ENCODE measurements around the gene IL34. TPM values are rescaled to one million over a fixed set of nuclear protein-coding genes. Genes with fewer than 3 reads are reported as not detected.

IL34 gene
- total RNA-seq, 1 experiment from 2014 or later = not detected

DNA sequence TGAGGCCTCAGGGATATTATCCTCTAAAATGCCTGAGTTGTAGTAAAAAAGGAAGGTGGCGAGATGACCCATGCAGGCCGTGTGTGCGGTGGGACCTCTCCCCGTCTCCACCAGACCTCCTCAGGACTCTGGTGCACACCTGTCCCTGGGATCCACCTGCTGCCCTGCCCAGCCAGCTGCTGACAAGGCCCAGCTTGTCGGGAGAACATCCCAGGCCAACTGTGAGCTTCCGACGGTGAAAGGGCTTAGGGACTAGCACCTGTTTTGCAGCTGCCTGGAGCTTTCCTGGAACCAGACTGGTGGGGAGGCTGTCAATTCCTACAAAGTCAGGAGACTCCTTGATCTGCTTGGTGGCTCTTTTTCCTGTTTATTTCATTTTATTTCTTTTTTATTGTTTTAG, 11.6 kb downstream of the IL34 start (continued):
- TF ChIP-seq, protein P1, sequence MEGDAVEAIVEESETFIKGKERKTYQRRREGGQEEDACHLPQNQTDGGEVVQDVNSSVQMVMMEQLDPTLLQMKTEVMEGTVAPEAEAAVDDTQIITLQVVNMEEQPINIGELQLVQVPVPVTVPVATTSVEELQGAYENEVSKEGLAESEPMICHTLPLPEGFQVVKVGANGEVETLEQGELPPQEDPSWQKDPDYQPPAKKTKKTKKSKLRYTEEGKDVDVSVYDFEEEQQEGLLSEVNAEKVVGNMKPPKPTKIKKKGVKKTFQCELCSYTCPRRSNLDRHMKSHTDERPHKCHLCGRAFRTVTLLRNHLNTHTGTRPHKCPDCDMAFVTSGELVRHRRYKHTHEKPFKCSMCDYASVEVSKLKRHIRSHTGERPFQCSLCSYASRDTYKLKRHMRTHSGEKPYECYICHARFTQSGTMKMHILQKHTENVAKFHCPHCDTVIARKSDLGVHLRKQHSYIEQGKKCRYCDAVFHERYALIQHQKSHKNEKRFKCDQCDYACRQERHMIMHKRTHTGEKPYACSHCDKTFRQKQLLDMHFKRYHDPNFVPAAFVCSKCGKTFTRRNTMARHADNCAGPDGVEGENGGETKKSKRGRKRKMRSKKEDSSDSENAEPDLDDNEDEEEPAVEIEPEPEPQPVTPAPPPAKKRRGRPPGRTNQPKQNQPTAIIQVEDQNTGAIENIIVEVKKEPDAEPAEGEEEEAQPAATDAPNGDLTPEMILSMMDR (IDR thresholded peaks at IDR 0.05 in 2 of 3, conservative IDR thresholded peaks at IDR 0.05 in 1 of 3; ENCODE audit: borderline replicate concordance in 1 of 3, insufficient read depth in 1 of 3, low read depth in 2 of 3, low read length in 2 of 3) = no peak
- TF ChIP-seq, protein P2, sequence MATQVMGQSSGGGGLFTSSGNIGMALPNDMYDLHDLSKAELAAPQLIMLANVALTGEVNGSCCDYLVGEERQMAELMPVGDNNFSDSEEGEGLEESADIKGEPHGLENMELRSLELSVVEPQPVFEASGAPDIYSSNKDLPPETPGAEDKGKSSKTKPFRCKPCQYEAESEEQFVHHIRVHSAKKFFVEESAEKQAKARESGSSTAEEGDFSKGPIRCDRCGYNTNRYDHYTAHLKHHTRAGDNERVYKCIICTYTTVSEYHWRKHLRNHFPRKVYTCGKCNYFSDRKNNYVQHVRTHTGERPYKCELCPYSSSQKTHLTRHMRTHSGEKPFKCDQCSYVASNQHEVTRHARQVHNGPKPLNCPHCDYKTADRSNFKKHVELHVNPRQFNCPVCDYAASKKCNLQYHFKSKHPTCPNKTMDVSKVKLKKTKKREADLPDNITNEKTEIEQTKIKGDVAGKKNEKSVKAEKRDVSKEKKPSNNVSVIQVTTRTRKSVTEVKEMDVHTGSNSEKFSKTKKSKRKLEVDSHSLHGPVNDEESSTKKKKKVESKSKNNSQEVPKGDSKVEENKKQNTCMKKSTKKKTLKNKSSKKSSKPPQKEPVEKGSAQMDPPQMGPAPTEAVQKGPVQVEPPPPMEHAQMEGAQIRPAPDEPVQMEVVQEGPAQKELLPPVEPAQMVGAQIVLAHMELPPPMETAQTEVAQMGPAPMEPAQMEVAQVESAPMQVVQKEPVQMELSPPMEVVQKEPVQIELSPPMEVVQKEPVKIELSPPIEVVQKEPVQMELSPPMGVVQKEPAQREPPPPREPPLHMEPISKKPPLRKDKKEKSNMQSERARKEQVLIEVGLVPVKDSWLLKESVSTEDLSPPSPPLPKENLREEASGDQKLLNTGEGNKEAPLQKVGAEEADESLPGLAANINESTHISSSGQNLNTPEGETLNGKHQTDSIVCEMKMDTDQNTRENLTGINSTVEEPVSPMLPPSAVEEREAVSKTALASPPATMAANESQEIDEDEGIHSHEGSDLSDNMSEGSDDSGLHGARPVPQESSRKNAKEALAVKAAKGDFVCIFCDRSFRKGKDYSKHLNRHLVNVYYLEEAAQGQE (IDR thresholded peaks at IDR 0.05; ENCODE audit: low read depth) = no peak
- TF ChIP-seq FOSL1 (IDR thresholded peaks at IDR 0.05; ENCODE audit: low read depth) (no peak), POLR2A (IDR thresholded peaks at IDR 0.05; ENCODE audit: borderline replicate concordance, extremely low read depth, insufficient read depth, insufficient read length) (no peak)

DNA sequence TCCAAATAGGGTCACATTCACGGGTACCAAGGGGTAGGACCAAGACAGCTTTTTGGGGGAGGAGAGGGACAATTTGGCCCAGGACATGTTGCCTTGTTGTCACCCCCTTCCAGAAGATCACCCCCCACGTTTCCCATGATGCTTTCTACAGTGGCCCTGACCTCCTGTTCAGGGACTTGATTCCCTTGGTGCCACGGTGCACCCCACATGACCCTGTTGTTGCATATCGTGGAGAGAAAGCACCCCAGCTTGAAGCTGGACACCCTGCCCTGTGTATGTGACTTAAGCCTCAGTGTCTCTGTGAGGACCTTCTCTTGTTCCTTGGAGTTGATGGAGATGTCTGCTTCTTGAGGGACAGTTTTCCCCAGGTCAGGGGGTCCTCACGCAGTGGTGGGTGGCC, 12.6 kb downstream of the IL34 start:
- no TSS peak for BruUV-seq (replicated peaks)
- intact Hi-C loops (cut with micrococcal nuclease) = loop anchor here (10.0 kb wide), 1 partner anchor 134 kb away; the partner anchor contains the start of genes COG4 and SF3B3
- CTCF ChIA-PET = no interaction called here
- no peak overlapping the region for H3K9ac ChIP-seq (ENCODE audit: low read length)
- H3K27me3 ChIP-seq (ENCODE audit: insufficient read depth, low read length) = no peaks in the 10 kb centered on the region
- H3K4me2 ChIP-seq (ENCODE audit: low read length) = no peak overlapping the region
- H3K9me3 ChIP-seq (ENCODE audit: control insufficient read depth in 1 of 2, insufficient read depth in 1 of 2, low read depth in 1 of 2, low read length in 2 of 2) = no peaks in the 10 kb centered on the region
- no peaks in the 10 kb centered on the region; a peak in 1 of 4 replicates for H3K36me3 ChIP-seq (ENCODE audit: control insufficient read depth in 1 of 2, insufficient read depth in 2 of 2, low read length in 2 of 2)
- RAD21 ChIA-PET (ENCODE audit: low non-redundant PET in 1 of 2, low total read pairs in 2 of 2, uncharacterized antibody in 2 of 2, unreplicated experiment in 2 of 2) = no interaction called here
- no peak overlapping the region for H2AFZ ChIP-seq (ENCODE audit: low read depth, low read length, poor library complexity, severe bottlenecking)
- H3K79me2 ChIP-seq (ENCODE audit: insufficient read depth, low read length) = no peaks in the 10 kb centered on the region
- H3K9me2 ChIP-seq (ENCODE audit: insufficient read depth) = no peaks in the 10 kb centered on the region
- peaks cover 0 to 3% of the 10 kb centered on the region in 2 experiments; a peak in 2 of 4 replicates for H3K4me1 ChIP-seq (ENCODE audit: control insufficient read depth in 1 of 2, insufficient read depth in 2 of 2, low read length in 2 of 2)
- no peak for ATAC-seq
- no peak overlapping the region for H3K4me3 ChIP-seq (replicated peaks in 1 of 2; ENCODE audit: low read depth in 1 of 2, low read length in 2 of 2)
- POLR2A ChIA-PET = no interaction called here
- DNase-seq (ENCODE audit: low read depth, low spot score) = no peak
- H4K20me1 ChIP-seq (ENCODE audit: insufficient read depth) = no peaks in the 10 kb centered on the region
- H3K27ac ChIP-seq (ENCODE audit: low read depth, low read length) = no peak overlapping the region
- TF ChIP-seq ZNF274 (IDR thresholded peaks at IDR 0.05; ENCODE audit: low read depth, low read length) (no peak), RAD21 (IDR thresholded peaks at IDR 0.05; ENCODE audit: low read depth) (no peak), SIN3A (IDR thresholded peaks at IDR 0.05; ENCODE audit: low read depth) (no peak), JUND (IDR thresholded peaks at IDR 0.05) (no peak), CBX3 (IDR thresholded peaks at IDR 0.05; ENCODE audit: low read depth) (no peak), TCF7L2 (IDR thresholded peaks at IDR 0.05; ENCODE audit: borderline replicate concordance, extremely low read depth, insufficient read depth, insufficient read length) (no peak), YY1 (IDR thresholded peaks at IDR 0.05; ENCODE audit: extremely low read depth, insufficient replicate concordance, low read depth, low read length) (no peak)
- TF ChIP-seq, protein P1 (IDR thresholded peaks at IDR 0.05 in 2 of 3, conservative IDR thresholded peaks at IDR 0.05 in 1 of 3; ENCODE audit: borderline replicate concordance in 1 of 3, insufficient read depth in 1 of 3, low read depth in 2 of 3, low read length in 2 of 3) = no peak
- TF ChIP-seq, protein P3, sequence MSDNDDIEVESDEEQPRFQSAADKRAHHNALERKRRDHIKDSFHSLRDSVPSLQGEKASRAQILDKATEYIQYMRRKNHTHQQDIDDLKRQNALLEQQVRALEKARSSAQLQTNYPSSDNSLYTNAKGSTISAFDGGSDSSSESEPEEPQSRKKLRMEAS (IDR thresholded peaks at IDR 0.05) = no peak
- TF ChIP-seq, protein P2 (IDR thresholded peaks at IDR 0.05; ENCODE audit: low read depth) = no peak

All from HCT116 (cell line).